HepG2 (cell line): Measurements from ENCODE around the gene PLCG2. TPM values are rescaled to one million over a fixed set of nuclear protein-coding genes. Genes with fewer than 3 reads are reported as not detected.
A peak's percentile ranks its signal among the peaks of the same experiment; 100 is the strongest.

Experiments
- CREM ChIP-seq, 2 experiments: sonication (generic) in 1 of 2; formaldehyde crosslinking in 1 of 2; IDR thresholded peaks; 2 replicates each; pipeline versions ENCODE4 v1.4.0 to v1.6.1; 2016 to 2020; ENCODE audit warnings: antibody characterized with exemption in 1 of 2, mild to moderate bottlenecking in 1 of 2, missing genetic modification reagents in 1 of 2
- IKZF5 ChIP-seq: IDR thresholded peaks from 2 replicates; pipeline ENCODE4 v1.6.1; 2018; ENCODE audit warnings: missing genetic modification reagents, mild to moderate bottlenecking, missing compliant biosample characterization
- JUNB ChIP-seq: sonication (generic); formaldehyde crosslinking; IDR thresholded peaks from 2 replicates; pipeline ENCODE4 v1.8.0; 2022; ENCODE audit warnings: missing genetic modification reagents, mild to moderate bottlenecking, borderline replicate concordance
- KDM5B ChIP-seq: sonication (generic); formaldehyde crosslinking; IDR thresholded peaks from 2 replicates; pipeline ENCODE4 v1.4.0; 2020; ENCODE audit warnings: missing genetic modification reagents, mild to moderate bottlenecking, borderline replicate concordance
- NR2F1 ChIP-seq, 2 experiments: fragments of 450-650 bp in 1 of 2; formaldehyde crosslinking in 1 of 2; IDR thresholded peaks; 2 replicates each; pipeline versions ENCODE4 v1.5.0 to v1.6.1; 2016 to 2020; ENCODE audit warnings: mild to moderate bottlenecking in 1 of 2, missing compliant biosample characterization in 1 of 2, missing genetic modification reagents in 1 of 2, moderate library complexity in 1 of 2
- PITX1 ChIP-seq: sonication (generic); formaldehyde crosslinking; IDR thresholded peaks from 2 replicates; pipeline ENCODE4 v1.5.1; 2020; ENCODE audit warnings: mild to moderate bottlenecking, missing genetic modification reagents
- SALL1 ChIP-seq: sonication (generic); formaldehyde crosslinking; IDR thresholded peaks from 2 replicates; pipeline ENCODE4 v1.8.0; 2022; ENCODE audit warnings: mild to moderate bottlenecking, missing genetic modification reagents
- SOX13 ChIP-seq, 3 experiments: fragments of 450-650 bp in 1 of 3; sonication (generic) in 1 of 3; formaldehyde crosslinking in 1 of 3; IDR thresholded peaks in 2 of 3; conservative IDR thresholded peaks in 1 of 3; 2 replicates each; pipeline versions ENCODE4 v1.5.0 to v1.6.1; 2016 to 2020; ENCODE audit warnings: antibody characterized with exemption in 1 of 3, mild to moderate bottlenecking in 1 of 3, missing compliant biosample characterization in 1 of 3, missing genetic modification reagents in 1 of 3, moderate library complexity in 1 of 3
- SOX6 ChIP-seq, 2 experiments: fragments of 450-650 bp in 1 of 2; sonication (generic) in 1 of 2; formaldehyde crosslinking in 1 of 2; IDR thresholded peaks; 2 replicates each; pipeline versions ENCODE4 v1.4.0 to v1.6.1; 2017 to 2020; ENCODE audit warnings: antibody characterized with exemption in 1 of 2, mild to moderate bottlenecking in 1 of 2, missing genetic modification reagents in 1 of 2
- U2AF2 ChIP-seq: fragments of 200-400 bp; formaldehyde crosslinking; IDR thresholded peaks from 2 replicates; pipeline ENCODE4 v1.6.1; 2017; ENCODE audit warnings: low read depth, mild to moderate bottlenecking, low read length
- ZNF350 ChIP-seq: sonication (generic); formaldehyde crosslinking; IDR thresholded peaks from 2 replicates; pipeline ENCODE4 v1.4.0; 2020; ENCODE audit warnings: mild to moderate bottlenecking, low read depth, missing genetic modification reagents, borderline replicate concordance
- ZNF407 ChIP-seq: sonication (generic); formaldehyde crosslinking; IDR thresholded peaks from one replicate; pipeline ENCODE4 v1.5.1; 2020; ENCODE audit warnings: mild to moderate bottlenecking, missing genetic modification reagents; ENCODE audit errors: not compliant biosample characterization
- ZNF547 ChIP-seq: sonication (generic); formaldehyde crosslinking; IDR thresholded peaks from 2 replicates; pipeline ENCODE4 v1.5.1; 2020; ENCODE audit warnings: mild to moderate bottlenecking, missing genetic modification reagents
- polyA plus RNA-seq, 8 experiments: library from polyadenylated mRNA; depleted of rRNA in 3 of 8; stranded (reverse) in 7 of 8; unstranded in 1 of 8; fragments of >200 nt; fragmentation: Illumina TruSeq in 4 of 8; extraction: Trizol in 4 of 8; gene quantifications; 2 replicates each; pipeline versions ENCODE4 v1.2.1 to v1.2.3, GENCODE V29; 2011 to 2016; ENCODE audit warnings: low read depth in 4 of 8, missing spikeins in 1 of 8, mixed read lengths in 1 of 8; ENCODE audit not compliant: insufficient read depth in 1 of 8
- total RNA-seq, 5 experiments: library from RNA; depleted of rRNA; stranded (reverse); fragments of >200 nt; fragmentation: Illumina TruSeq; extraction: Trizol; gene quantifications; 2 replicates each; pipeline ENCODE4 v1.2.3, GENCODE V29; 2016; ENCODE audit warnings: low read depth in 1 of 5
- TF ChIP-seq, protein P1 (sequence below): sonication (generic); formaldehyde crosslinking; IDR thresholded peaks from 2 replicates; pipeline ENCODE4 v1.5.0; 2020; ENCODE audit warnings: missing genetic modification reagents

The PLCG2 gene
- total and polyA plus RNA-seq, 2 of the 13 experiments (the other 11 are each of a cell fraction or from before 2014, with no cell fraction given) = 0.13 to 0.18 TPM

GRCh38 chr16:81888520-81889394 is 109.7 kb downstream of the PLCG2 start (continued):
- TF ChIP-seq CREM (IDR thresholded peaks at IDR 0.05) (no peak; the same call in 1 of the 2 replicates), CREM (CRISPR knock-in tag; IDR thresholded peaks at IDR 0.05) (no peak), KDM5B (no peak), ZNF407 (CRISPR knock-in tag) (peak; percentile 49), IKZF5 (CRISPR knock-in tag) (0 out of 2 replicates have a peak, but pooled peaks have one; percentile 35), PITX1 (peak; percentile 81), SOX13 (IDR thresholded peaks at IDR 0.05) (no peak), SOX13 (CRISPR knock-in tag; conservative IDR thresholded peaks at IDR 0.05 in 1 of 2, IDR thresholded peaks at IDR 0.05 in 1 of 2) (peak in 1 of 2 experiments; percentile 63; a peak in 1 of 4 replicates), ZNF350 (CRISPR knock-in tag) (no peak; the same call in 1 of the 2 replicates), NR2F1 (CRISPR knock-in tag; IDR thresholded peaks at IDR 0.05) (peak in 1 of 2 experiments; percentile 63; a peak in 1 of 4 replicates), U2AF2 (no peak), JUNB (CRISPR knock-in tag) (0 out of 2 replicates have a peak, but pooled peaks have one; percentile 16), SOX6 (IDR thresholded peaks at IDR 0.05) (no peak), SOX6 (CRISPR knock-in tag; IDR thresholded peaks at IDR 0.05) (peak; percentile 89), ZNF547 (CRISPR knock-in tag) (0 out of 2 replicates have a peak, but pooled peaks have one; percentile 41), SALL1 (CRISPR knock-in tag) (peak; percentile 94)
- TF ChIP-seq, protein P1, sequence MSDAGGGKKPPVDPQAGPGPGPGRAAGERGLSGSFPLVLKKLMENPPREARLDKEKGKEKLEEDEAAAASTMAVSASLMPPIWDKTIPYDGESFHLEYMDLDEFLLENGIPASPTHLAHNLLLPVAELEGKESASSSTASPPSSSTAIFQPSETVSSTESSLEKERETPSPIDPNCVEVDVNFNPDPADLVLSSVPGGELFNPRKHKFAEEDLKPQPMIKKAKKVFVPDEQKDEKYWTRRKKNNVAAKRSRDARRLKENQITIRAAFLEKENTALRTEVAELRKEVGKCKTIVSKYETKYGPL (CRISPR knock-in tag) = no peak
